GM18507 (cell line): ENCODE data around the gene TRAPPC13.
"Not testable (repeated sequence)": the region's sequence is repeated elsewhere in the genome, so short reads cannot be mapped to it uniquely, and the experiment has no call there.

Experiments used
- DNase-seq: peaks from one replicate; pipeline ENCODE4 v3.0.0; 2011; ENCODE audit warnings: low read depth; ENCODE audit not compliant: insufficient read length; ENCODE audit errors: extremely low spot score
- FAIRE-seq: peaks from 2 replicates; lab custom pipeline; 2011; peaks lifted over from hg19 to GRCh38; lab: Jason Lieb, UNC

The TRAPPC13 gene

DNA sequence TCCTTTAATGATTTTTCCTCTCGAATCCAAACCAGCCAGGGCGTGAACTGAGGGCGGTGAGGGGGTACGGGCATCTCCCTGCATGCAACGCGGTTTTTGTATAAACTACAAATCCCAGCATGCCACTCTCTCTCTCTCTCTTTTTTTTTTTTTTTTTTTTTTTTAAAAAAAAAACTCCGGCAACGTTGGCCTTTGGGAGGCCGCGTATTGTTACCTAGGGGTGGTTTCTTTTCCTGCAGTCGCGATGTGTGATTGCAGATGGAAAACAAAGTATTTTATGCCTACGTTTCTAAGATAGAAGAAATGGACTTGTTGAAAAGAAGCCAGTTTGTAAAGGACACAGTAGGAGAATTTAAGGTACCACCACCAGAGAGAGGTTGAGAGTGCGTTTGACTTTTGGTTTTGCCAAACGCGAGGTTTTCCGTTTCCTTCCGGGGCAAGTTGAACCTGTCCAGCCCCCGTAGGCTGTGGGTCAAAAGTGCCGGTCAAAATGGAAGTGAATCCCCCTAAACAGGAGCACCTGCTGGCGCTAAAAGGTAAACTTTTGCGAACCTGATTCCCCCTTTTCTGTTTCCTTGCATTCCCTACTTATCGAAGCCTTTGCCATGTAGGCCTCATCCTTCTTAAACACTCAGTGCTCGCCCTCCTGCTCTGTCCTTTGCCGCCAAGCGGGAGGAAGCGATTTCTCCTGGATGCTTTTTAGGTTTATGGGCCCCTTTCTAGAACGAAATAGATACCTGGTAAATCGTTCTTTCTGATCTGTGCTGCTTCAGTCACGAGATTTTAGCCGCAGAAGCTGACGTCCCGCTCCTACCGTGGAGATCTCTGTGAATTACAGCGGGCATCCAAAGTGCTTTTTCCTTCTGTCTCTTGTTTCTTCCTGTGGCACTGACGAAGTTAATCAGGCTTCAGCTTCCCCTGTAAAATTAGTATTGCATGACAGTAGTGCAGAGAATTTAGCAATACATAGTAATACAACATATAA lies at the start of gene TRAPPC13, which contains the start of gene SHLD3:
TRAPPC13 (plus strand) TSS at position 457 of the 985 bp plus-strand sequence; CDS start at position 491, 34 bp downstream.
SHLD3 (plus strand) TSS at position 457 of the 985 bp plus-strand sequence. CDS start 4,561 bp downstream, outside the sequence.
- peak; percentile 91 for FAIRE-seq
- peak; percentile 23 for DNase-seq

DNA sequence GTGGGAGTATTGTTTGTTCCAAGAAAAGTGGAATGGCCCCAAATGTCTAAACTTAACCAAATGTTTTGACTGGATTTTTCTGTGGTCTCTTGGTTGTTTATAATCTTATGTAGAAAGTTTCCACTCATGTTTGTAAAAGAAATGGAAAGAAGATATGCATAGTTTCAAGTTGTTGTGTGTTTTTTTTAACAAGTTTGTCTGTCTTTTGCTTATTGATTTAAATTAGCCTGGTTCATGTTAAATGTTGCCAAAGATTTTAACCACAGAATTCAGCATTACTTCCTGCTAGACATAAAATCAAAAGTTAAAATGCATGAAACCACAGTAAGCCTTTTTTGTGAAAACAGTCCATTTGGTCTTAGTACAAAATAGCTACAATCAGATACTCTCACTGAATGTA lies 47.7 kb upstream of the TRAPPC13 start:
- FAIRE-seq, result no peak
- DNase-seq, result no peak

- DNase-seq, result no peak
- FAIRE-seq, result peak; percentile 33
These were observed 36.1 kb upstream of the TRAPPC13 start for GRCh38 chr5:65588694-65589093.

DNA sequence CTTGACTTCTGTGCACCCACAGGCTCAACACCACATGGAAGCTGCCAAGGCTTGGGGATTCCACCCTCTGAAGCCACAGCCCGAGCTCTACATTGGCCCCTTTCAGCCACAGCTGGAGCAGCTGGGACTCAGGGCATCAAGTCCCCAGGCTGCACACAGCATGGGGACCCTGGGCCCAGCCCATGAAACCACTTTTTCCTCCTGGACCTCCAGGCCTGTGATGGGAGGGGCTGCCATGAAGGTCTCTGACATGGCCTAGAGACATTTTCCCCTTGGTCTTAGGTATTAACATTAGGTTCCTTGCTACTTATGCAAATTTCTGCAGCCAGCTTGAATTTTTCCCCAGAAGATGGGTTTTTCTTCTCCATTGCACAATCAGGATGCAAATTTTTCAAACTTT lies 23.1 kb upstream of the TRAPPC13 start:
- not testable (repeated sequence) for DNase-seq, FAIRE-seq

DNA sequence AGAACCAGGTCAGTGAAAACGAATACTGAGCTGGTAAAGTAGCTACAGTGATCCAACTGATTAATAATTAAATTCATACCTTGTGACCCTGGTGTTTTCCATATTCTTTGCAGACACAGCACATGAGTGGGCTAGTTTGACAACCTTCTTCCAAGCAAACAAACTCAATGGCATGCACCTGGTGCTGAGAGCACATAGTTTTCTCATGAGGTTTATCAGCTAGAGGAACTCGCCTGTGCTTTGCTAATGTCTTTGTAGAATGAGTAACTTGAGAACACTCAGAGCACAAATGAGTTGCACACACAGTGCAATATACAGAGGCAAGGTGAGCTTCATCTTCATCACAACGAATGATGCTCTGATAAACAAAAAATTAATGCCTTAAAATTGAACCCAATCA lies 13.3 kb upstream of the TRAPPC13 start:
- DNase-seq (no peak), FAIRE-seq (no peak)

- no peak for FAIRE-seq
These were observed 12.4 kb upstream of the TRAPPC13 start for GRCh38 chr5:65612298-65612907.

GRCh38 chr5:65620021-65620420 lies 4.8 kb upstream of the TRAPPC13 start:
- DNase-seq (no peak), FAIRE-seq (no peak)

More at GRCh38 chr5:65612298-65612907, 12.4 kb upstream of the TRAPPC13 start:
- DNase-seq, result no peak

DNA sequence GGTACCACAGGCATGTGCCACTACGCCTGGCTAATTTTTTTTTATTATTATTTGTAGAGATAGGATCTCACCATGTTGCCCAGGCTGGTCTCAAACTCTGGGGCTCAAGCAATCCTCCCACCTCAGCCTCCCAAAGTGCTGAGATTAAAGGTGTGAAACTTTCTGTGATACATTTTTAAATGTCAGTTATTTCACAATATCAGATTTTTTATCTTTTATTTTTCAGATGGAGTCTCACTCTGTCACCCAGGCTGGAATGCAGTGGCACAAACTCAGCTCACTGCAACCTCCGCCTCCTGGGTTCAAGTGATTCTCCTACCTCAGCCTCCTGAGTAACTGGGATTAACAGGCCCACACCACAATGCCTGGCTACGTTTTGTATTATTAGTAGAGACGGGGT lies 2.9 kb upstream of the TRAPPC13 start:
- not testable (repeated sequence) for FAIRE-seq

DNA sequence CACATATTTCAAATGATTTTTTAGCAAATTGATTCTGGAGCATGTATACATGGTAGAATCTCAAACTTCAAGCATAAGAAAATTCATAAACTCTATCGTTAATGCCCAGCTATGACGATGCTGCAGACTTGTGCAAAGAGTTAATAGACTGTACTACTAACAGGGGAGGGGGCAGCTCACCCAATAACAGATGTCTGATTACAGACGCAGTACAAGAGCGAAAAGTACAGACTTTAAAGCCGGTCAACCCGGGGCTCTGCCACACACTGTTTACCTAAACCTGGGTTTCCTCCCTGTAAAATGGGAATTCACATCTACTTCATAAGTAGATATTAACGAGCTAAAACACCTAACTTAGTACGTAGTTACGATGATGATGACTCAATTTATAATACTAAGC lies 1.3 kb upstream of the TRAPPC13 start:
- DNase-seq (no peak), FAIRE-seq (no peak)

More for the DNA sequence above, 2.9 kb upstream of the TRAPPC13 start:
- DNase-seq, result not testable (repeated sequence)

GRCh38 chr5:65624025-65624570 lies 729 bp upstream of the TRAPPC13 start, which contains the start of gene TRIM23:
TSS of gene TRIM23 (minus strand) at chr5:65624333. CDS start at chr5:65624274, 59 bp downstream.
- FAIRE-seq (no peak), DNase-seq (peak; percentile 79)

GRCh38 chr5:65625743-65626142 lies 916 bp downstream of the TRAPPC13 start:
- FAIRE-seq, result no peak
- DNase-seq, result no peak

GRCh38 chr5:65630981-65631380 lies 6.2 kb downstream of the TRAPPC13 start:
- no peak for FAIRE-seq
- DNase-seq, result no peak

- no peak for FAIRE-seq
- DNase-seq, result no peak
These were observed 15.4 kb downstream of the TRAPPC13 start for GRCh38 chr5:65640240-65640639.

GRCh38 chr5:65646938-65647337 lies 22.1 kb downstream of the TRAPPC13 start:
- FAIRE-seq, result no peak
- no peak for DNase-seq

- FAIRE-seq (no peak), DNase-seq (no peak)
These were observed 23.1 kb downstream of the TRAPPC13 start for GRCh38 chr5:65647941-65648340.

- DNase-seq (no peak), FAIRE-seq (no peak)
These were observed 26.3 kb downstream of the TRAPPC13 start for GRCh38 chr5:65651144-65651543.

DNA sequence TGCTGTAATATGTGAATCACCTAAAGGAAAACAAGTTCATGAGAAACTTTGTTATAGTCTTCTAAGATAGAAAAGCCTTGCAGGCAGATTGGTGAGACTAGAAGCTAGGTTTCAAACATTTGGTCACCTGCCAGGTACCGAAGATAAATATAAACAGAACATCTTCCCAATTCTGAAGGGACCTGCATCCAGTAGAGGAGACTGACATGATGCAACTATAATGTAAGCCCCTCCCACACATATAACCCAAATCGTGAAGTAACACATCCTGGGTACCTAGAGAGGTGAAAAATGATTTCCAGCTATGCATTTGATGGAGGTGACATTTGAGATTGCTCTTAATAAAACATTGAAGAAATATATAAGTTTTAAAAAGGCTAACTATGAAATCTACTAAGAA lies 29.9 kb downstream of the TRAPPC13 start:
- no peak for FAIRE-seq

GRCh38 chr5:65663804-65664521 lies 39.1 kb downstream of the TRAPPC13 start:
- DNase-seq (no peak), FAIRE-seq (no peak)

More for the DNA sequence above, 29.9 kb downstream of the TRAPPC13 start:
- DNase-seq, result no peak

DNA sequence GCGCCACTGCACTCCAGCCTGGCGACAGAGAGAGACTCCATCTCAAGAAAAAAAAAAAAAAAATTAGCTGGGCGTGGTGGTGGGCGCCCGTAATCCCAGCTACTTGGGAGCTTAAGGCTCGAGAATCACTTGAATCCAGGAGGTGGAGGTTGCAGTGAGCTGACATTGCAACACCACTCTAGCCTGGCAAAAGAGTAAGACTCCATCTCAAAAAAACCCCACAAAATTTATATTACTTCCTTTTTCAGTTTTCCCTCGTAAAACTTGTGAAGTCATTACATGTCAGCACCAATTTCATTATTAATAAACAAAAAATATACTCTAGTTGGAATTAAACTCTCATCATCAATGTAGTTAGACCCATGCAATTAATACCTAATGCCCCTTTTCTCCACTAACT lies 43.9 kb downstream of the TRAPPC13 start:
- no peak for FAIRE-seq
- no peak for DNase-seq
